HL-60/S4 (cell line): ENCODE data around the gene CHST10.
"Not testable (repeated sequence)": the region's sequence is repeated elsewhere in the genome, so short reads cannot be mapped to it uniquely, and the experiment has no call there.

Experiments used
- in situ Hi-C: fragments of 300-500 bp; cut with MboI; formaldehyde crosslinking; loops from 2 replicates; pipeline ENCODE4 v1.14.3; 2022; ENCODE audit warnings: low sequenced_read_pairs

CHST10 gene, protein sequence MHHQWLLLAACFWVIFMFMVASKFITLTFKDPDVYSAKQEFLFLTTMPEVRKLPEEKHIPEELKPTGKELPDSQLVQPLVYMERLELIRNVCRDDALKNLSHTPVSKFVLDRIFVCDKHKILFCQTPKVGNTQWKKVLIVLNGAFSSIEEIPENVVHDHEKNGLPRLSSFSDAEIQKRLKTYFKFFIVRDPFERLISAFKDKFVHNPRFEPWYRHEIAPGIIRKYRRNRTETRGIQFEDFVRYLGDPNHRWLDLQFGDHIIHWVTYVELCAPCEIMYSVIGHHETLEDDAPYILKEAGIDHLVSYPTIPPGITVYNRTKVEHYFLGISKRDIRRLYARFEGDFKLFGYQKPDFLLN

DNA sequence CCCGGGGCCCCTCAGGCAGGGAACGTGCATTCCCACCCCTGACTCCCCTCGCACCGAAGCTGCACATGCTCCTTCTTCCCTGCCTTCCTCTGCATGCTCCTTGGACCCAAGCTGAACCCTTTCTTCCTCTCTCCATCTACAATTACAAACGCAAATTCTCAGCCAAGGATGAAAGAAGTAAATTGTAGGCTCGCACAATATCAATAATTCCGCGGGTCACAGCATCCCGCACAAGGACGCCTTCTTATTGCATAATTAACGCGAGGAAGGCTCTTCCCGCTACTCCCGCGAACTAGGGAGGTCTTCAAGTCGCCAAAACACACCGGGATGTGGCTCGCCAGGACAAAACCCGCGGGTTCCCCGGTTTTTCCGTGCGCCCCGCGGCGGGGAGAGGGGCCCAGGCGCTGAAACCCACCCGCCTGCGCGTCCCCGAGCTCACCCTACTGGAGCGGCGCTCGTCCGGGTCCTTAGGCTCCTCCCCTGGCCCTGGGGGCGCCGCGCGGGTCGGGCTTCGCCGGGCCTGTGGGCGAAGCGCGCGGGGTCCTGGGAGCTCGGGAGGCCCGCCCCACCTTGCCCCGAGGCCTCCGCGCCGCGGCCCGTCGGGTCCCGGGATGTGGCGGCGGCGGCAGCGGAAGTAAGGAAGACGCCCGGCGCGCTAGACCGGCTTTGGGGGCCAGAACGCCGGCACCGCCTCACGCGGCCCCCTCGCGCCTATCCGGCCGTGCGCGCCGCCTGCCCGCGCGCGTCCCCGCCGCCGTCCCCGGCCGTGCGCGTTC is at the start of gene CHST10:
CHST10 (minus strand) TSS at position 734 of the 776 bp plus-strand sequence. CDS start 10,993 bp downstream, outside the sequence.
- in situ Hi-C loops, result no loop called here

GRCh38 chr2:100460904-100461530 is 43.5 kb upstream of the CHST10 start:
- in situ Hi-C loops, result no loop called here

GRCh38 chr2:100456357-100456756 is 38.9 kb upstream of the CHST10 start:
- in situ Hi-C loops, result not testable (repeated sequence)

DNA sequence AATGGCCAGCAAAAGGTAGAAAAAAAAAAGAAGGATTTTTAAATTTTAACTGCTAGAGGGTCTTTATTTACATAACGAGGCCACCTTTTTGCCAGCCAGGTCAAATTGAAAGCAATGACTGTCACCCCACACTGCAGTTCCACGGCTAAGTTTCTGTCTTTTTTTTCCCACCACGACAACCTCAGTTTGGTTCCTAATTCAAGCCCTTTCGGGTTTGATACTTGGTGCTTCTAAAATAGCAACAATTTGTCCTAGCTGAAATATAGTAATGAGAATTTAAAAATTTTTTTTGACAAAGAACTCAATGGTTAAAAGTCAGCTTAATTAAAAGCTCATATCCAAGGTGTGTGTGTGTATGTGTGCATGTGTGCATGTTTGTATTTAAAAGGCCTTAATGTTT is 36.4 kb upstream of the CHST10 start:
- in situ Hi-C loops, result no loop called here

- in situ Hi-C loops, result no loop called here
Measured at GRCh38 chr2:100451734-100452133, 34.3 kb upstream of the CHST10 start.

DNA sequence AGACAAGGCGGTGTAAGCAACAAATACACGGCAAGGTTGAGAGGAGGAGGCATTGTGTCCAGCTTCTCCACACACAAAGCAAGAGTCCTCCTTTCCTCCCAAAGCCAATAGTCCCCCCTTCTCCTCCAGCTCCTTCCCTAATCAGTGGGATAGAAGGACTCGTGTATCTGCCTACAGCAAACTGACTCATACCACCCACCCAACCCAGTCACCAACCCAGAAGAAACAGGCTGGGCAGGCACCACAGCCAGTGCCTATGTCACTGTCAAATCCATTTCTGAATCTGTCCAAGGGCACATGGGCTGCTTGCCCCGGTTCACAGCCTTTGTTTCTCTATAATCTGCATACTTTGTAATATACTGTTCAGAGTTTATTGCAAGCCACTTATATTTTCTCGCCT is 33.6 kb upstream of the CHST10 start:
- in situ Hi-C loops, result no loop called here

GRCh38 chr2:100446696-100447095 is 29.2 kb upstream of the CHST10 start:
- in situ Hi-C loops, result no loop called here

DNA sequence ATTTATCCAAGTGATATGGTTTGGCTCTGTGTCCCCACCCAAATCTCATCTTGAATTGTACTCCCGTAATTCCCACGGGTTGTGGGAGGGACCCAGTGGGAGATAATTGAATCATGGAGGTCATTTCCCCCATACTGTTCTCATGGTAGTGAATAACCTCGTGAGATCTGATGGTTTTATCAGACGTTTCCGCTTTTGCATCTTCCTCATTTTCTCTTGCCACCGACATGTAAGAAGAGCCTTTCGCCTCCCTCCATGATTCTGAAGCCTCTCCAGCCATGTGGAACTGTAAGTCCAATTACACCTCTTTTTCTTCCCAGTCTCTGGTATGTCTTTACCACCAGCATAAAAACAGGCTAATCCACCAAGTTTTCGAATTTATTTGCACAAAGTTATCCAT is 20.3 kb upstream of the CHST10 start:
- in situ Hi-C loops, result no loop called here

DNA sequence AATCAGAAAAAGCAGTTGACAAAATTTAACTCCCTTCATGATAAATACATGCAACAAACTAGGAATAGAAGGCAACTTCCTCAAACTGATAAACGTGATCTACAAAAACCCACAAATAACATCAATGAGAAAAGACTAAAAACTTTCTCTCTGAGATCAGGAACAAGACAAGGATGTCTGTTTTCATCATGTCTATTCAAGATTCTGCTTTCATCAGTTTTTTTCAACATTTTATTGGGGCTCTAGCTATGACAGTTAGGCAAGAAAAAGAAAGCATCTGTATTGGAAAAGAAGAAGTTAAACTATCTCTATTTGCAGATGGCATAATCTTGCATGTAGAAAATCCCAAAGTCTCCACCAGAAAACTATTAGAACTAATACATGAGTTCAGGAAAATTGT is 12.3 kb upstream of the CHST10 start:
- in situ Hi-C loops, result no loop called here

GRCh38 chr2:100427627-100428258 is 10.3 kb upstream of the CHST10 start:
- in situ Hi-C loops, result no loop called here

DNA sequence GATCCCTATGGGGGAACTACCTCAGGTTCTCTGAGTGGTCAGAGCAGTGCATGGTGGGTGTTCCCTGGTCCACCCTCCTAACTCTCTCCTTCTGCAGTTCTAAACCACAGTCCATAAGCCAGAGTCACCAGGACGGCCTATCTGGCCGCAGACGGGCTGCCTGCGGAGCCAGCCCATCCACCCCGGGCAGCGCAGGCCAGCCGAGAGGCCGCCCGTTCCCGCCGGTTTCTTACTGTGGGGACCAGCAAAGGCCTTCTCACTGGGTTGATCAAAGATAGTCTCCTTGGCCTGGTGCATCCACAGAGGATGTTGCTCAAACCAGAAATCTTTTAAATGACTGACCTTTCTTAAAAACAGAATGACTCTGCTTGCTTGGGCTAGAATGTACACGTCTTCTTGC is 9.6 kb upstream of the CHST10 start:
- in situ Hi-C loops, result no loop called here

- in situ Hi-C loops, result no loop called here
Measured at GRCh38 chr2:100426384-100426720, 8.9 kb upstream of the CHST10 start.

GRCh38 chr2:100425573-100426383 is 8.3 kb upstream of the CHST10 start:
- in situ Hi-C loops, result no loop called here

DNA sequence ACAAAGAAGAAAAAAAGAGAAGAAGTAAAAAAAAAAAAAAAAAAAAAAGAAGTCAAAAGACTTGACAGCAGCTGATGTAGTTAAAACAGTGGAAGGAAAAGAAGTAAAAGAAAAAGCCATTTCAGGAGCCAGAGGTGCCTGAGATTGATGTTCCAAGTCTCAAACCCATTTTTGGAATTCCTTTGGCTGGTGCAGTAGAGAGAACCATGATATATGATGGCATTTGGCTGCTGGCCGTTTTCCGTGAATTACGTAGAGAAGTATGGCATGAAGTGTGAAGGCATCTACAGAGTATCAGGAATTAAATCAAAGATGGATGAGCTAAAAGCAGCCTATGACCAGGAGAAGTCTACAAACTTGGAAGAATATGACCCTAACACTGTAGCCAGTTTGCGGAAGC is 7.6 kb upstream of the CHST10 start:
- in situ Hi-C loops, result no loop called here

GRCh38 chr2:100424277-100424875 is 6.9 kb upstream of the CHST10 start:
- in situ Hi-C loops, result no loop called here

- in situ Hi-C loops, result no loop called here
Measured at GRCh38 chr2:100423631-100424030, 6.2 kb upstream of the CHST10 start.

- in situ Hi-C loops, result no loop called here
Measured at GRCh38 chr2:100422320-100423055, 5.0 kb upstream of the CHST10 start.

DNA sequence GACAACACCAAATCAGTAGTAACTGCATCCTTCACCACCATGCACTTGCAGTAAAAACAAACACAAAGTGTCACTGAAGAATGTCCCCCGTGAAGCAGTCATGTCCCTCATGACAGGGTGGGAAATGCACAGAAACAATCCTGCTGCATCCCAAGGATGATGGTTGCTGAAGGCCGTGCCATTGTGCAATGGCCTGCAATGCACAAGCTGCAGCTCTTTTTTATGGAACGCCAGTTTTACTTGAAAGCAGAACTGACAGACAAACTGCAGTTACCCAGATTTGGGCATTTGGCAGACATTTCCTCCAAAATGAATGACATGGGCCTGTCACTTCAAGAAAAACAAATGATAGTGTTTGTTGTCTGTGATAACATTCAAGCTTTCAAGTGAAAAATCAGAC is 2.4 kb upstream of the CHST10 start:
- in situ Hi-C loops, result no loop called here

GRCh38 chr2:100418406-100418962 is 1.0 kb upstream of the CHST10 start:
- in situ Hi-C loops, result no loop called here
